Lung microvascular endothelial cell (primary cell): ENCODE data around the gene MAP7. TPM values are rescaled to one million over a fixed set of nuclear protein-coding genes. Genes with fewer than 3 reads are reported as not detected.

ENCODE experiments used
- DNase-seq, 2 donors: peaks; one replicate each; pipeline versions ENCODE4 v3.0.0 to v3.0.0-alpha.2; 2010; ENCODE audit warnings: low read depth in 2 of 2
- total RNA-seq: library from RNA; depleted of rRNA; stranded (reverse); fragments of >200 nt; gene quantifications from 2 replicates; pipeline ENCODE4 v1.2.1, GENCODE V29; 2014

MAP7 gene
- total RNA-seq, 1 donor from 2014 or later, result 0.40 TPM

GRCh38 chr6:136564180-136564579, 14.0 kb upstream of the MAP7 start:
- no peak for DNase-seq

GRCh38 chr6:136563386-136564152, 13.3 kb upstream of the MAP7 start:
- peak in 1 of 2 donors; percentile 5 for DNase-seq

GRCh38 chr6:136562211-136562610, 12.0 kb upstream of the MAP7 start:
- no peak for DNase-seq

DNA sequence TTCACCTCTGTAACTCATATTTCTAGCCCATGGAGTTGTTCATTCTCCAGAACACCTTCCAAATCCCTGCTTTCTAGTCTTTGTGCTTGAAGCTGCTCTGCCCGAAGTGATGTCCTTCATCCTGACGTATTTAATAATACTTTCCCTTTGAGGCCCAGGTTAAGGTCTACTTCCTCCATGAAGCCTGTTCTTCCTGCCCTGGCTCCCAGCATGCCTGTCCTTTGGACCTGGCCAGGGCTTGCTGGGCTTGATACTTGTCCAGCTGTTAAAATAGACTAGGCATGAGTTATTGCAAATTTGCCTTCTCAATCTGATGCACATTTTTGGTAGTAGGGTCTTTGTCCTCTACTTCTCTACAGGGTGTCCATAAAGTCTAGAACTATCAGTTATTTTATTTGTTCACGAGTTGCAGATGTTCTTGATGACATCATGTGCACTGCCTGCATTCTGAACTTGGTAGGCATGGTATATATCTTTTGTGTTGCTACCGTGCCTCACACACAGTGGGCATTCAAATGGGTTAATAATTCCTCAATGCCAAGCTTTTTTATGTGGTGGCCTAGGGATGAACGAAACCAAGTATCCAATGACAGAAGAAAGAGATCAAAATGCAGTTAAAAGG, 3.1 kb upstream of the MAP7 start:
- no peak for DNase-seq

DNA sequence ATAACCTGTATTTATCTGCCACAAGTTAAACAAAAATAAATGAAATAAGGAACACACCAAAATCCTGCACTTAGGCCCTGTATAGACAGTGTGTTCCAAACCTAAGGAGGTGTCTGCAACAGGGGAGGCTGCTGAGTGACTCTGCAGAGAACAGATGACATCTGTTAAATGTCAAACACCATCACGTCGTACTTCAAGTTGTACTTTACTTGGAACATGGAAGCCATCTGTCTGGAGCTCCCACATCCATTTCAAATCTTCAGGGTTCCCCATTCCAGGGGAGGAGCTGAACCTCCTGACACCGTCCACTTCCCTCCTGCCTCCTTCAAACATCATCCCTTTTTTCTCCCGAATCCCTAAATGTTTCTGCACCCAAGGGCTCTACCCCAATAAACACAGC, 1.8 kb upstream of the MAP7 start:
- DNase-seq, result no peak

- DNase-seq, result no peak
Measured at GRCh38 chr6:136551103-136551502, 881 bp upstream of the MAP7 start.

DNA sequence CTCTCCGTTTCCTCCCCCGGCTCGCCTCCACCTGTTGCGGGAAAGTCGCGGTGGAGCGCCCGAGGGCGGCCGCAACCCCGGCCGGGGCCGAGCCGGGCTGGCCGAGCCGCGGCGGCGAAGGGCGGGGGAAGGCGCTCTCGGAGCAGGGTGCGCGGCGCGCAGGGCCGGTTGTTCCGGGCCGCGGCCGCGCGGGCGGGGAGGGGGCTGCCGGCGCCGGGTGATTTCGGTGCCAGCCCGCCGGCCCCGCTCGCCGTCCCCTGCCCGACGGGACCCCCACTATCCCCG, 235 bp downstream of the MAP7 start:
- no peak for DNase-seq

DNA sequence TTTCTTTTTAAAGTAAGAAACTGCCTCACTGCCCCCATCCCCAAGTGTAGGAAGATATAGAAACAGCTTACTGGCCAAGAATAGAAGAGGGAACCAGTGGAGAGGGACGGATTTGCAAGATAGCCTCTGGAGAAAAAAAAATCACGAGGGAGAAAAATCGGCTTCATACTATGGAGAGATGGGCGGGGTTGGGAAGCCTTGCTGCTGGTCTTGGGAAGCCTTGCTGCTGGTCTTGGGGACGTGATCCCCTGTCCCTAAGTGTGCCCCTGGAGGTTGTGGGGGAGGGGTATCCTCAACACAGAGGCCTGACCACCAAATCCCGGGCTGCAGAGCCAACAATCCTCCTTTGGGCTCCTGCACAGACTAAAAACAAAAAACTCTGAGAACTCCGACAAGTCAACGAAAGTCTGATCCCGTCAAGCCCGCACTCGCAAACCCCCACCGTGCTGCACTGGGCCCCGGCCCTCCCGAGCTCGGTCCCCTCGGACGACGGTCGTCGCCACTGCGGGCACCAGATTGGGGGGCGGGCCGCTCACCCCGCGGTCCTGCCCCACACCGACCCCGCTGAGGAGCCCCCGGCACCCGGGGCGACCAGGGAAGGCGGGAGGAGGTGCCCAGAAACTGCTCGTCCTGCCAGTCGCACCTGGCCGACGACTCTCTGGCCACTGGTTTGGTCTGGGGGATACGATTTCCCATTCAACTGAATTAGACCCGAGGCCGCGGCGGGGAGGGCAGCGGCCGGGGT, 750 bp downstream of the MAP7 start:
- DNase-seq, result no peak

DNA sequence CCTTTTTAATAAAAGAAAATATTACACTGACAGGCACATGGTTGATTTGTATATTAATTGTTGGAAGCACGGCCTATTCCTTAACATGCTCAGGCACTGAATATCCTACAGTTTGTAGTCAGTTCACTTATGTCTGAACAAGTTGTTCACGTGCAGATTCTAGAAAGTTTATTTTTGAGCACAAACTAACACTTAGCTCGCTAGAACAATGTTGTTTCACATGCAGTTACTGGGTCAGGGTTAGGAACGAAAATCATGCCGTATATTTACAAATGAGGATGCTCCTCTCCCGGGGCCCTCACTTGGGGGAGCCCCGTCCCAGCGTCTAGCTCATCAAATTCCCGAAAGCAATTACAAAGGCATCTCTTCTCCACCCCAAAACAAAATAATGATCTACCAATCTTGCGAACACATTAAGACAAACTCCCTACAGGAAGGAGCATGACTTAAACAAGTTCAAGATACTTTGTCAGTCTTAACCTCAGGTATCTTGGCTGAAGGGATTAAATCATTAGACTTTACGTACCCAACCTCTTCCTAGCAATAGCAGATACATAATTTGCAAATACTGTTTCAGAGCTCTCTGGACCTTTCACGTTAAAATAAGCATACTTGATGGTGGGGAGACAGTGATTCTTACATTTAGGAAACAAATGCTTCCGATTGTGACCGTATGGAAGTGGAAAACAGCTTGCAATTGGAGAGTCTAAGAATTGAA, 1.5 kb downstream of the MAP7 start:
- no peak for DNase-seq

GRCh38 chr6:136547871-136548270, 2.4 kb downstream of the MAP7 start:
- no peak for DNase-seq

DNA sequence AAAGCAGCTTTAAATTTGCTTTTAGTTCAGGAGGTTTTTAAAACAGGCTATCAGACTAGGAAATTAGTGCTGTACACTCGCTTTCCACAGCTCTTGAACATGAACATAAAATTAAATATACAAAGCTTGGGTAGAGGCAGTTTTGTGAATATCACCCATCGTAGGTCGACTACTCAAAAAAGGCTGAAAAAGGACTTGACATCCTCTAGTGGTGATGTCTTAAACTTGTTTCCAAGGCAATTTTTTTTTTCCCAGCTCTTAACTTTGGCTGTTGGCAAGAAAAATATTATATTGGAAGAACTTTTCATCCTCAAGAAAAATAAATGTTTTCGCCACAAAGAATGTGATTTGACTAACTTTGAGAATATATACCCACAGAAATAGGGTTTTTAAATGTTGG, 2.9 kb downstream of the MAP7 start:
- peak in 1 of 2 donors; percentile 17 for DNase-seq

DNA sequence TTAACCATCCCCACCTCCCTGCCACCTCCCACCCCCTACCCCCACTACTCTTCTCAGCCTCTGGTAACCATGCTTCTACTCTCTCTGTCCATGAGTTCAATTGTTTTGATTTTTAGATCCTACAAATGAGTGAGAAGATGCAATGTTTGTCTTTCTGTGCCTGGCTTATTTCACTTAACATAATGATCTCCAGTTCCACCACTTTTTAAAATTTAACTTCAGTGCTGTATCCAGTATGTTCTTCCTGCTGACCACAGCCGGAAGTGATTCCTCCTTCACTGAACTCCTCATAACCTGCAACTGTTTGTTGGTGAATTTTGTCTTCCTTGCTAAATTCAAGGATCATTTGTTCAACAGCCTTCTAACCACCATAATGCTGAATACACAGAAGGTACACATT, 3.9 kb downstream of the MAP7 start:
- no peak for DNase-seq

DNA sequence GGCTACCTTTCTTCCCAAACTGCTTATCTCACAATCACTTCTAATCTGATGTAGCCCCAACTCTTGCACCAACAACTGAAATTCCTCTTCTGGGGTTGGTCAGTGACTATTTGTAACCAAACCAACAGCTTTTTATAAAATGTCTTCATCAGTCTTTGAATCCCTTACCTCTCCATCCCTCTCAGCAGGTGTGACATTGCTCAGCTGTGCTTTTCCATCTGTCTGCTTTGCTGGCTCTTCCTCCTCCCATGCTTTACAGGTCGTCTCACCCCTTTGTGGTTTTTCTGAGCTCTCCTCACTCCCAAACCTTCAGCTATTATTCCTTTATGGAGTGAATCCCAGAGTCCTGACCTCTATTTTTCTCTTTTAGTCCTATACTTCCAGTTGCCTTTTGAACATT, 5.9 kb downstream of the MAP7 start:
- no peak for DNase-seq

GRCh38 chr6:136541395-136541794, 8.8 kb downstream of the MAP7 start:
- DNase-seq, result no peak

DNA sequence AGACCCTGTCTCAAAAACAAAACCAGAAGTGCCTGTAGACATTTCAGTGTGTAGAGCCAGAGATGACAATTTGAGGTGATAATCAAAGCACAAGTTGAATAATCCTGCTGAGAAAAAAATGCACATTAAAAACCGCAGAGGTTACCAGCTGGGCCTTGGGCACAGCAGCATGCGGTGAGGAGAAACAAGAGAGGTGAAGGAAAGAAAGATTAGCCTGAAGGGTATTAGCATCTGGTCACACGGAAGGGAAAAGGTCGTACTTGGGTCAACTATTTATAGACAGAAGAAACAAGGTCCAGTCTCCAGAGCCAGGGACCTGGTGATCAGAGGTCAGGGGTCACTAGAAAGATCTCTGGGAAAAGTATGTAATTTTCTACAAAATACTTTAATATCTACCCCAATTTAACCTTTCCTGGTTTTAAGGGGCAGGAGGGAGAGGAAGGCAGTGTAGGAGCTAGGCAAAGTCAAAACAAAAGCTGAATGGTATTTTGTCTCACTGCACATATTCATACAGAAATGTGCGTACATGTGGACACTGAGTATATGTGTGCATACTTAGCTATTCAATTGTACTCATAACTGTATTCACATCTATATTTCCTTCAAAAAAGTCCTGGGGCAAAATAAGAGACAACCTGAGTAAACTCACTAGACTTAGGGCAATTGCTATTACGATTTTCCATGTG, 10.1 kb downstream of the MAP7 start:
- DNase-seq, result no peak

- no peak for DNase-seq
Measured at GRCh38 chr6:136538836-136539235, 11.4 kb downstream of the MAP7 start.

GRCh38 chr6:136535880-136536650, 14.2 kb downstream of the MAP7 start:
- no peak for DNase-seq

- DNase-seq, result no peak
Measured at GRCh38 chr6:136535017-136535765, 15.0 kb downstream of the MAP7 start.

DNA sequence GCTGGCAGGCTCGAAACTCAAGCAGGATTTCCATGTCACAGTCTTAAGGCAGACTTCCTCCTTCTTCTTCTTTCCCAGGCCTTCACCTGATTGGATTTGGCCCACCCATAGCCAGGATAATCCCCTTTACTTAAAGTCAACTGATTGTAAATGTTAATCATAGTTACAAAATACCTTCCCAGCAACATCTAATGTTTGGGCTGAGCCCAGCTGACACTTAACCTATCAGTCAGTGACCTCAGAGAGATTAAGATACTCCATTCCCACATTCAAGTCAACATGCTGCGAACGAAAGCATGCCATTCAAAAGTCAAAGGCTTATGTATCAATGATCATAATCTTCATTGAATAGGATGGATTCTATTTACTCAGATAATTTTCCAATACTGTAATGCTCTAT, 16.0 kb downstream of the MAP7 start:
- no peak for DNase-seq

DNA sequence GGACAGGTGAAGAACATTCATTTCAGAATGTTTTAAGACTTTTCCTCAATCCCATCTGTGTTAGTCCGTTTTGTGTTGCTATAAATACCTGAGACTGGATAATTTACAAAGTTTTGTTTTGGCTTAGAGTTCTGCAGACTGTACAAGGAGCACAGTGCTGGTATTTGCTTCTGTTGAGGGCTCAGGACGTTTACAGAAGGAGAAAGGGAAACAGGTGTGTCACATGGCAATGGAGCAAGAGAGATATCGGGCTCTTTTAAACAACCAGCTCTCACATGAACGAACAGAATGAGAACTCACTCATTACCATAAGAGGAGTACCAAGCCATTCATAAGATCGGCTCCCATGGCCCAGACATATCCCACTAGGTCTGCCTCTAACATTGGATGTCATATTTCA, 16.7 kb downstream of the MAP7 start:
- DNase-seq, result no peak
